HG03139 (cell line): ENCODE data around the gene SLC6A2.
"Not testable (repeated sequence)": the region's sequence is repeated elsewhere in the genome, so short reads cannot be mapped to it uniquely, and the experiment has no call there.

Experiments
- ATAC-seq: cut with Tn5 transposase; IDR thresholded peaks from one replicate; pipeline ENCODE4 v1.9.1; 2021; ENCODE audit not compliant: unreplicated experiment

Gene SLC6A2

GRCh38 chr16:55655897-55656681 is at the start of gene SLC6A2:
Gene SLC6A2, plus strand, starts transcription at chr16:55655988. Its CDS starts 707 bp downstream, at chr16:55656695.
- ATAC-seq: no peak

- ATAC-seq: no peak
Measured at GRCh38 chr16:55613613-55614335, 42.0 kb upstream of the SLC6A2 start.

GRCh38 chr16:55615071-55615470 is 40.7 kb upstream of the SLC6A2 start:
- ATAC-seq: no peak

- not testable (repeated sequence) for ATAC-seq
Measured at GRCh38 chr16:55615670-55616069, 40.1 kb upstream of the SLC6A2 start.

GRCh38 chr16:55621771-55622170 is 34.0 kb upstream of the SLC6A2 start:
- ATAC-seq: no peak

- no peak for ATAC-seq
Measured at GRCh38 chr16:55622272-55622671, 33.5 kb upstream of the SLC6A2 start.

GRCh38 chr16:55622930-55623561 is 32.7 kb upstream of the SLC6A2 start:
- ATAC-seq: no peak

- no peak for ATAC-seq
Measured at GRCh38 chr16:55623640-55624039, 32.1 kb upstream of the SLC6A2 start.

GRCh38 chr16:55624696-55625095 is 31.1 kb upstream of the SLC6A2 start:
- no peak for ATAC-seq

GRCh38 chr16:55625843-55626242 is 29.9 kb upstream of the SLC6A2 start:
- ATAC-seq: no peak

- ATAC-seq: no peak
Measured at GRCh38 chr16:55628306-55628968, 27.4 kb upstream of the SLC6A2 start.

- no peak for ATAC-seq
Measured at GRCh38 chr16:55630774-55631173, 25.0 kb upstream of the SLC6A2 start.

GRCh38 chr16:55632259-55632658 is 23.5 kb upstream of the SLC6A2 start:
- no peak for ATAC-seq

GRCh38 chr16:55634193-55634592 is 21.6 kb upstream of the SLC6A2 start:
- no peak for ATAC-seq

GRCh38 chr16:55638256-55638655 is 17.5 kb upstream of the SLC6A2 start:
- ATAC-seq: no peak

- ATAC-seq: no peak
Measured at GRCh38 chr16:55640701-55641327, 15.0 kb upstream of the SLC6A2 start.

- ATAC-seq: no peak
Measured at GRCh38 chr16:55641430-55642056, 14.2 kb upstream of the SLC6A2 start.

GRCh38 chr16:55642611-55643010 is 13.2 kb upstream of the SLC6A2 start:
- ATAC-seq: no peak

- ATAC-seq: no peak
Measured at GRCh38 chr16:55643161-55643970, 12.4 kb upstream of the SLC6A2 start.

GRCh38 chr16:55645986-55646385 is 9.8 kb upstream of the SLC6A2 start:
- no peak for ATAC-seq
